Fibroblast of lung (primary cell): ENCODE results near the gene RAB8A. TPM values are rescaled to one million over a fixed set of nuclear protein-coding genes. Genes with fewer than 3 reads are reported as not detected.

Experiments
- DNase-seq, 2 donors: peaks; one replicate each; pipeline versions ENCODE4 v3.0.0 to v3.0.0-alpha.2; 2010; ENCODE audit warnings: low read depth in 2 of 2
- H2AFZ ChIP-seq: 2 replicates; pipeline ENCODE4 v1.5.1; 2012; ENCODE audit warnings: low read length, control low read depth, inconsistent platforms
- H3K27ac ChIP-seq: 2 replicates; pipeline ENCODE4 v1.5.1; 2011; ENCODE audit warnings: low read length, control low read depth; ENCODE audit not compliant: insufficient read depth
- H3K27me3 ChIP-seq: 2 replicates; pipeline ENCODE4 v1.5.1; 2011; ENCODE audit warnings: mild to moderate bottlenecking, low read length; ENCODE audit not compliant: control insufficient read depth, insufficient read depth
- H3K36me3 ChIP-seq: 2 replicates; pipeline ENCODE4 v1.5.1; 2011; ENCODE audit warnings: low read length; ENCODE audit not compliant: control insufficient read depth, insufficient read depth
- H3K4me1 ChIP-seq: 2 replicates; pipeline ENCODE4 v1.5.1; 2011; ENCODE audit warnings: low read length; ENCODE audit not compliant: control insufficient read depth, insufficient read depth; ENCODE audit errors: extremely low read depth
- H3K4me2 ChIP-seq: 2 replicates; pipeline ENCODE4 v1.5.1; 2011; ENCODE audit warnings: low read length, control low read depth; ENCODE audit not compliant: insufficient read depth; ENCODE audit errors: extremely low read depth
- H3K4me3 ChIP-seq, 4 experiments: fragments of 200-600 bp in 1 of 4; sonication (generic) in 1 of 4; replicated peaks in 1 of 4; 2 replicates each; pipeline ENCODE4 v1.5.1; 2011 to 2016; ENCODE audit warnings: low read length in 4 of 4, low read depth in 3 of 4, mild to moderate bottlenecking in 3 of 4, control low read depth in 2 of 4, inconsistent platforms in 1 of 4, mixed read lengths in 1 of 4; ENCODE audit not compliant: insufficient read depth in 1 of 4; ENCODE audit errors: control extremely low read depth in 1 of 4
- H3K79me2 ChIP-seq: 2 replicates; pipeline ENCODE4 v1.5.1; 2012; ENCODE audit warnings: mild to moderate bottlenecking, low read length, inconsistent platforms; ENCODE audit not compliant: control insufficient read depth, insufficient read depth
- H3K9ac ChIP-seq: 2 replicates; pipeline ENCODE4 v1.5.1; 2011; ENCODE audit warnings: mild to moderate bottlenecking, low read length, control low read depth; ENCODE audit not compliant: insufficient read depth
- H3K9me3 ChIP-seq: 2 replicates; pipeline ENCODE4 v1.5.1; 2012; ENCODE audit warnings: low read depth, low read length; ENCODE audit not compliant: control insufficient read depth, insufficient read depth
- H4K20me1 ChIP-seq: 2 replicates; pipeline ENCODE4 v1.5.1; 2011; ENCODE audit warnings: low read length; ENCODE audit not compliant: control insufficient read depth, insufficient read depth; ENCODE audit errors: extremely low read depth
- CTCF ChIP-seq, 2 donors: IDR thresholded peaks in 1 of 2; conservative IDR thresholded peaks in 1 of 2; 1 replicate in 1 of 2; 2 replicates in 1 of 2; pipeline ENCODE4 v1.5.1; 2011 to 2012; ENCODE audit warnings: low read length in 2 of 2, control low read depth in 1 of 2, inconsistent platforms in 1 of 2, low read depth in 1 of 2, mild to moderate bottlenecking in 1 of 2
- EZH2 ChIP-seq: IDR thresholded peaks from 2 replicates; pipeline ENCODE4 v1.5.1; 2012; ENCODE audit warnings: low read length, control low read depth, mild to moderate bottlenecking; ENCODE audit errors: missing control alignments
- polyA plus RNA-seq, 2 donors: library from polyadenylated mRNA; depleted of rRNA in 1 of 2; stranded (reverse) in 1 of 2; unstranded in 1 of 2; fragments of >200 nt; gene quantifications; 2 replicates each; pipeline ENCODE4 v1.2.1, GENCODE V29; 2011 to 2012; ENCODE audit warnings: missing spikeins in 1 of 2
- total RNA-seq: library from RNA; depleted of rRNA; stranded (reverse); fragments of >200 nt; gene quantifications from 2 replicates; pipeline ENCODE4 v1.2.1, GENCODE V29; 2014

Gene RAB8A
- total and polyA plus RNA-seq, 2 donors (not counting 1 experiment from before 2014, with no cell fraction given): 77.6 to 104 TPM

- H3K4me1 ChIP-seq: peaks cover 2% of the 10 kb centered on the region
- H3K9ac ChIP-seq: no peak overlapping the region
- no peaks in the 10 kb centered on the region for H3K9me3 ChIP-seq
- DNase-seq: no peak
- H3K27ac ChIP-seq: no peak overlapping the region
- no peak overlapping the region for H2AFZ ChIP-seq
- no peak overlapping the region for H3K4me2 ChIP-seq
- H3K27me3 ChIP-seq: no peaks in the 10 kb centered on the region
- H4K20me1 ChIP-seq: no peaks in the 10 kb centered on the region
- H3K79me2 ChIP-seq: no peaks in the 10 kb centered on the region
- H3K4me3 ChIP-seq: no peak overlapping the region
- TF ChIP-seq CTCF (conservative IDR thresholded peaks at IDR 0.05 in 1 of 2, IDR thresholded peaks at IDR 0.05 in 1 of 2; ENCODE audit: low read depth in 1 of 2, low read length in 2 of 2) (no peak), EZH2 (no peak)
- H3K36me3 ChIP-seq: peaks cover 30% of the 10 kb centered on the region
Observed at GRCh38 chr19:16127080-16127479, 15.4 kb downstream of the RAB8A start.

- H2AFZ ChIP-seq: no peak overlapping the region
- no peaks in the 10 kb centered on the region for H3K27me3 ChIP-seq
- no peaks in the 10 kb centered on the region for H4K20me1 ChIP-seq
- H3K79me2 ChIP-seq: no peaks in the 10 kb centered on the region
- H3K9me3 ChIP-seq: no peaks in the 10 kb centered on the region
- H3K9ac ChIP-seq: no peak overlapping the region
- no peak for TF ChIP-seq EZH2
- no peak for TF ChIP-seq CTCF (conservative IDR thresholded peaks at IDR 0.05 in 1 of 2, IDR thresholded peaks at IDR 0.05 in 1 of 2; ENCODE audit: low read depth in 1 of 2, low read length in 2 of 2)
- no peak overlapping the region for H3K4me2 ChIP-seq
- no peak overlapping the region for H3K27ac ChIP-seq
- H3K36me3 ChIP-seq: peaks cover 33% of the 10 kb centered on the region
- DNase-seq: no peak
- peaks cover 2% of the 10 kb centered on the region for H3K4me1 ChIP-seq
- H3K4me3 ChIP-seq: no peak overlapping the region
Observed at GRCh38 chr19:16127776-16128371, 16.2 kb downstream of the RAB8A start.

- Histone ChIP-seq H3K27me3 (no peaks in the 10 kb centered on the region), H3K79me2 (no peaks in the 10 kb centered on the region), H3K4me3 (no peak overlapping the region), H4K20me1 (no peaks in the 10 kb centered on the region), H2AFZ (no peak overlapping the region), H3K4me1 (no peaks in the 10 kb centered on the region), H3K9ac (no peak overlapping the region), H3K27ac (no peak overlapping the region), H3K4me2 (no peak overlapping the region), H3K36me3 (peaks cover 33% of the 10 kb centered on the region), H3K9me3 (no peaks in the 10 kb centered on the region)
- TF ChIP-seq EZH2 (no peak), CTCF (conservative IDR thresholded peaks at IDR 0.05 in 1 of 2, IDR thresholded peaks at IDR 0.05 in 1 of 2; ENCODE audit: low read depth in 1 of 2, low read length in 2 of 2) (no peak)
- DNase-seq: no peak
Observed at GRCh38 chr19:16131648-16132047, 20.0 kb downstream of the RAB8A start.
